IMR-90 (cell line): ENCODE data around the gene GOLGA6A. TPM values are rescaled to one million over a fixed set of nuclear protein-coding genes. Genes with fewer than 3 reads are reported as not detected.

Experiments
- ATAC-seq: fragments of 200-7000 bp; cut with Tn5 transposase; 2 replicates; pipeline ENCODE4 v1.9.1; 2020; ENCODE audit warnings: low read depth, mild to moderate bottlenecking, moderate library complexity
- BruUV-seq: library from RNA; stranded (reverse); fragments of 400-500 nt; replicated peaks from 2 replicates; lab custom pipeline; 2021; lab: Mats Ljungman, UMichigan
- CTCF ChIA-PET: fragments of 300-600 bp; formaldehyde crosslinking; extraction: SDS; loops from one replicate; lab custom pipeline; 2021; ENCODE audit warnings: antibody characterized with exemption; lab: Yijun Ruan, JAX
- POLR2A ChIA-PET: fragments of 300-600 bp; sonication (Branson Sonifier 250); formaldehyde crosslinking; loops from one replicate; lab custom pipeline; 2022; ENCODE audit warnings: antibody characterized with exemption; ENCODE audit not compliant: unreplicated experiment; lab: Charles Lee
- DNase-seq: peaks from one replicate; pipeline ENCODE4 v3.0.0; 2013
- H2AFZ ChIP-seq: replicated peaks from 2 replicates; pipeline ENCODE3; 2013; ENCODE audit warnings: low read length, mild to moderate bottlenecking; ENCODE audit not compliant: poor library complexity
- H2AK5ac ChIP-seq: 2 replicates; pipeline ENCODE4 v1.6.1; 2013; ENCODE audit warnings: low read depth, low read length, inconsistent platforms
- H2AK9ac ChIP-seq: replicated peaks from 2 replicates; pipeline ENCODE3; 2013; ENCODE audit warnings: mild to moderate bottlenecking, low read depth, low read length, moderate library complexity; ENCODE audit not compliant: poor library complexity
- H2BK120ac ChIP-seq: 2 replicates; pipeline ENCODE4 v1.6.1; 2013; ENCODE audit warnings: low read depth, low read length, inconsistent platforms
- H2BK15ac ChIP-seq: 3 replicates; pipeline ENCODE4 v1.6.1; 2013; ENCODE audit warnings: low read depth, low read length, inconsistent platforms
- H2BK20ac ChIP-seq: 2 replicates; pipeline ENCODE4 v1.6.1; 2013; ENCODE audit warnings: low read depth, mild to moderate bottlenecking, inconsistent platforms, low read length, moderate library complexity
- H2BK5ac ChIP-seq: 2 replicates; pipeline ENCODE4 v1.6.1; 2013; ENCODE audit warnings: mild to moderate bottlenecking, low read depth, low read length, inconsistent platforms; ENCODE audit not compliant: poor library complexity, severe bottlenecking
- H3K14ac ChIP-seq: replicated peaks from 2 replicates; pipeline ENCODE4 v1.6.1; 2013; ENCODE audit warnings: low read depth, low read length, inconsistent platforms
- H3K18ac ChIP-seq: 2 replicates; pipeline ENCODE4 v1.6.1; 2013; ENCODE audit warnings: low read depth, low read length, control low read depth
- H3K23ac ChIP-seq: 2 replicates; pipeline ENCODE4 v1.6.1; 2013; ENCODE audit warnings: low read depth, low read length, inconsistent platforms
- H3K27ac ChIP-seq: 2 replicates; pipeline ENCODE4 v1.5.1; 2013; ENCODE audit warnings: mild to moderate bottlenecking, control low read depth, low read length; ENCODE audit not compliant: insufficient read depth
- H3K27me3 ChIP-seq: 2 replicates; pipeline ENCODE4 v1.6.1; 2013; ENCODE audit warnings: low read length; ENCODE audit not compliant: control insufficient read depth, insufficient read depth
- H3K36me3 ChIP-seq: 2 replicates; pipeline ENCODE4 v1.6.1; 2013; ENCODE audit warnings: low read length, mixed read lengths; ENCODE audit not compliant: control insufficient read depth, insufficient read depth
- H3K4ac ChIP-seq: 2 replicates; pipeline ENCODE4 v1.6.1; 2013; ENCODE audit warnings: low read depth, low read length, inconsistent platforms
- H3K4me1 ChIP-seq: 2 replicates; pipeline ENCODE4 v1.6.1; 2013; ENCODE audit warnings: low read length, mixed read lengths; ENCODE audit not compliant: control insufficient read depth, insufficient read depth
- H3K4me2 ChIP-seq: 2 replicates; pipeline ENCODE4 v1.6.1; 2013; ENCODE audit warnings: low read depth, mild to moderate bottlenecking, control low read depth, low read length, moderate library complexity
- H3K4me3 ChIP-seq: 2 replicates; pipeline ENCODE4 v1.5.1; 2013; ENCODE audit warnings: low read depth, mild to moderate bottlenecking, control low read depth, low read length, moderate library complexity; ENCODE audit not compliant: insufficient read depth
- H3K56ac ChIP-seq: 2 replicates; pipeline ENCODE4 v1.6.1; 2013; ENCODE audit warnings: low read length, inconsistent platforms; ENCODE audit not compliant: insufficient read depth; ENCODE audit errors: extremely low read depth
- H3K79me1 ChIP-seq, 2 experiments: 2 replicates each; pipeline ENCODE4 v1.6.1; 2013; ENCODE audit warnings: low read length in 2 of 2, inconsistent platforms in 1 of 2, low read depth in 1 of 2
- H3K9ac ChIP-seq: 2 replicates; pipeline ENCODE4 v1.6.1; 2013; ENCODE audit warnings: low read depth, low read length, control low read depth
- H3K9me1 ChIP-seq: 2 replicates; pipeline ENCODE4 v1.6.1; 2013; ENCODE audit warnings: low read length, inconsistent platforms; ENCODE audit not compliant: insufficient read depth
- H3K9me3 ChIP-seq: 2 replicates; pipeline ENCODE4 v1.6.1; 2013; ENCODE audit warnings: low read length; ENCODE audit not compliant: control insufficient read depth, insufficient read depth
- H4K20me1 ChIP-seq: 2 replicates; pipeline ENCODE4 v1.6.1; 2013; ENCODE audit warnings: low read length, inconsistent platforms; ENCODE audit not compliant: insufficient read depth
- H4K5ac ChIP-seq: 2 replicates; pipeline ENCODE4 v1.6.1; 2013; ENCODE audit warnings: mild to moderate bottlenecking, low read depth, low read length, control low read depth
- H4K8ac ChIP-seq, 2 experiments: 2 replicates each; pipeline ENCODE4 v1.6.1; 2013; ENCODE audit warnings: low read depth in 2 of 2, low read length in 2 of 2, control low read depth in 1 of 2, inconsistent platforms in 1 of 2
- H4K91ac ChIP-seq: 2 replicates; pipeline ENCODE4 v1.6.1; 2013; ENCODE audit warnings: low read depth, low read length, inconsistent platforms; ENCODE audit not compliant: insufficient read depth
- ELK1 ChIP-seq: fragments of 150-350 bp; IDR thresholded peaks from 2 replicates; pipeline ENCODE4 v1.6.1; 2016; ENCODE audit warnings: low read depth, mild to moderate bottlenecking, low read length, moderate library complexity, borderline replicate concordance
- MXI1 ChIP-seq: IDR thresholded peaks from 2 replicates; pipeline ENCODE4 v1.6.1; 2012; ENCODE audit warnings: low read depth, mild to moderate bottlenecking, low read length, moderate library complexity, borderline replicate concordance
- WGBS, 2 experiments: methylation state at CpG; one replicate each; pipeline versions ENCODE4 v1.1.5 to v1.1.7; 2013; ENCODE audit warnings: missing lambda C conversion rate in 2 of 2; ENCODE audit not compliant: insufficient read length in 1 of 2; ENCODE audit errors: extremely low coverage in 2 of 2; 5-methylcytosine and 5-hydroxymethylcytosine counted together
- dilution Hi-C: fragments of 300-500 bp; cut with HindIII; formaldehyde crosslinking; loops from one replicate; pipeline ENCODE4 v1.14.3; 2018; ENCODE audit warnings: low sequenced_read_pairs; ENCODE audit not compliant: unreplicated experiment
- in situ Hi-C: fragments of 300-500 bp; cut with MboI; formaldehyde crosslinking; loops from 3 replicates; pipeline ENCODE4 v1.14.3; 2019; ENCODE audit warnings: low sequenced_read_pairs, inconsistent platforms, mixed read lengths
- intact Hi-C: fragments of 100-400 bp; cut with micrococcal nuclease; formaldehyde crosslinking; loops from 2 replicates; pipeline ENCODE4 v1.10.0; 2022
- polyA plus RNA-seq, 3 experiments: library from polyadenylated mRNA; depleted of rRNA; stranded (reverse); fragments of >200 nt; gene quantifications; 2 replicates each; pipeline ENCODE4 v1.2.3, GENCODE V29; 2012; ENCODE audit warnings: low replicate concordance in 1 of 3
- total RNA-seq: library from RNA; depleted of rRNA; stranded (reverse); fragments of >200 nt; gene quantifications from 2 replicates; pipeline ENCODE4 v1.2.3, GENCODE V29; 2012

Gene GOLGA6A
- total and polyA plus RNA-seq, 2 of the 4 experiments (the other 2 are of a cell fraction): not detected

GRCh38 chr15:74045636-74046274, 36.6 kb downstream of the GOLGA6A start:
- dilution Hi-C loops: no loop called here
- Histone ChIP-seq H2BK20ac (no peak overlapping the region), H2BK120ac (no peak overlapping the region), H3K18ac (no peak overlapping the region), H3K9ac (no peak overlapping the region), H3K56ac (no peak overlapping the region), H2AFZ (peak overlapping the region; percentile 24), H3K27ac (no peak overlapping the region), H3K36me3 (peaks cover 1% of the 10 kb centered on the region; the same call in 1 of the 2 replicates), H3K9me3 (no peaks in the 10 kb centered on the region), H3K14ac (no peak overlapping the region), H4K20me1 (no peaks in the 10 kb centered on the region), H4K8ac (no peak overlapping the region), H2BK15ac (no peak overlapping the region), H3K9me1 (peaks cover 27% of the 10 kb centered on the region), H3K4me3 (no peak overlapping the region), H2AK9ac (no peak overlapping the region), H3K23ac (no peak overlapping the region), H3K79me1 (peaks cover 0 to 16% of the 10 kb centered on the region in 2 experiments; a peak in 2 of 4 replicates), H4K5ac (no peak overlapping the region), H3K27me3 (no peaks in the 10 kb centered on the region), H2AK5ac (peak overlapping the region; percentile 17), H3K4me1 (peaks cover 21% of the 10 kb centered on the region), H4K91ac (no peak overlapping the region), H2BK5ac (no peak overlapping the region), H3K4ac (peak overlapping the region; percentile 53; the same call in 1 of the 2 replicates), H3K4me2 (no peak overlapping the region)
- in situ Hi-C loops: no loop called here
- BruUV-seq: no TSS peak
- intact Hi-C loops: no loop called here
- ChIA-PET POLR2A (no interaction called here), CTCF (interaction anchor here (1.4 kb wide), 1 partner anchor 95 kb away, joined by 3 read pairs; no protein-coding TSS in a partner anchor)
- DNase-seq (no peak), ATAC-seq (no peak)
- no peak for TF ChIP-seq ELK1
- TF ChIP-seq MXI1: no peak
- 93% methylated on average over 3 of the region's 7 CpGs; no CpG with 5 or more reads in 1 of the 2 experiments for WGBS, 2 experiments
